ENCODE data around the gene PCCA.

PCCA gene

GRCh38 chr13:100349594-100349993, 260.7 kb downstream of the PCCA start (continued):
- TF ChIP-seq ZNF70 (CRISPR knock-in tag; IDR thresholded peaks at IDR 0.05), result no peak
- TF ChIP-seq CREB5 (CRISPR knock-in tag; IDR thresholded peaks at IDR 0.05; ENCODE audit: low read depth), result no peak
- no peak for TF ChIP-seq BACH2 (CRISPR knock-in tag; IDR thresholded peaks at IDR 0.05; ENCODE audit: borderline replicate concordance)
- TF ChIP-seq ARNTL (CRISPR knock-in tag; IDR thresholded peaks at IDR 0.05; ENCODE audit: borderline replicate concordance, low read depth), result no peak
- no peak for TF ChIP-seq ESRRG (CRISPR knock-in tag; IDR thresholded peaks at IDR 0.05)
- TF ChIP-seq RARB (CRISPR knock-in tag; IDR thresholded peaks at IDR 0.05), result no peak
- no peak for TF ChIP-seq TOX (CRISPR knock-in tag; IDR thresholded peaks at IDR 0.05; ENCODE audit: borderline replicate concordance)

DNA sequence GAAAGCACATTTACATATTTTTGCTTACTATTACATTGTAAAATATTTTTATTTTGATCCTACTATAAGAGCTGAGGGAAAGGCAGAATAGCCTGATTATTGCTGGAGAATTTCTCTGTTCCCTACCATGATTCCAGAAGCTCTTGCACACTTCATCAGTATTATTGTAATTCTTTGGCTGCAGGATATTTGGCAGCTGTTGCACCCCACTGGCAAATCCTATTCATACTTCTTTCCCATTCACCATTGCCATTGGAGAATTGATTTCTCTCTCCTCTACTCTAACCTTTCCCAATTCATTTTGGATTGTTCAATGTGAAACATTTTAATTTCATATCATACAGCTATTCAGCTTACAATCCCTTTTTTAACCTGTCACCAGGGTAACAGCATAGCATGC, 261.7 kb downstream of the PCCA start:
- TF ChIP-seq PATZ1 (CRISPR knock-in tag; IDR thresholded peaks at IDR 0.05; ENCODE audit: borderline replicate concordance) (no peak), TOX (CRISPR knock-in tag; IDR thresholded peaks at IDR 0.05; ENCODE audit: borderline replicate concordance) (no peak), TSHZ2 (CRISPR knock-in tag; IDR thresholded peaks at IDR 0.05) (no peak), GLIS3 (CRISPR knock-in tag; IDR thresholded peaks at IDR 0.05) (no peak), SNAI2 (CRISPR knock-in tag; IDR thresholded peaks at IDR 0.05) (no peak), ISL1 (CRISPR knock-in tag; IDR thresholded peaks at IDR 0.05) (no peak), TCF4 (CRISPR knock-in tag; IDR thresholded peaks at IDR 0.05; ENCODE audit: borderline replicate concordance) (no peak), RARB (CRISPR knock-in tag; IDR thresholded peaks at IDR 0.05) (no peak), ZNF8 (CRISPR knock-in tag; IDR thresholded peaks at IDR 0.05) (no peak), ZFP3 (CRISPR knock-in tag; IDR thresholded peaks at IDR 0.05) (no peak), ZNF565 (CRISPR knock-in tag; conservative IDR thresholded peaks at IDR 0.05; ENCODE audit: low read depth) (no peak), ARNTL (CRISPR knock-in tag; IDR thresholded peaks at IDR 0.05; ENCODE audit: borderline replicate concordance, low read depth) (no peak), ZC3H10 (CRISPR knock-in tag; IDR thresholded peaks at IDR 0.05) (no peak), CREB5 (CRISPR knock-in tag; IDR thresholded peaks at IDR 0.05; ENCODE audit: low read depth) (no peak)
- TF ChIP-seq, protein P1, sequence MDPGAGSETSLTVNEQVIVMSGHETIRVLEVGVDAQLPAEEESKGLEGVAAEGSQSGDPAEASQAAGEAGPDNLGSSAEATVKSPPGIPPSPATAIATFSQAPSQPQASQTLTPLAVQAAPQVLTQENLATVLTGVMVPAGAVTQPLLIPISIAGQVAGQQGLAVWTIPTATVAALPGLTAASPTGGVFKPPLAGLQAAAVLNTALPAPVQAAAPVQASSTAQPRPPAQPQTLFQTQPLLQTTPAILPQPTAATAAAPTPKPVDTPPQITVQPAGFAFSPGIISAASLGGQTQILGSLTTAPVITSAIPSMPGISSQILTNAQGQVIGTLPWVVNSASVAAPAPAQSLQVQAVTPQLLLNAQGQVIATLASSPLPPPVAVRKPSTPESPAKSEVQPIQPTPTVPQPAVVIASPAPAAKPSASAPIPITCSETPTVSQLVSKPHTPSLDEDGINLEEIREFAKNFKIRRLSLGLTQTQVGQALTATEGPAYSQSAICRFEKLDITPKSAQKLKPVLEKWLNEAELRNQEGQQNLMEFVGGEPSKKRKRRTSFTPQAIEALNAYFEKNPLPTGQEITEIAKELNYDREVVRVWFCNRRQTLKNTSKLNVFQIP (CRISPR knock-in tag; IDR thresholded peaks at IDR 0.05; ENCODE audit: borderline replicate concordance, low read depth), result no peak

GRCh38 chr13:100356426-100356825, 267.5 kb downstream of the PCCA start:
- no peak for ATAC-seq
- TF ChIP-seq ISL1 (CRISPR knock-in tag; IDR thresholded peaks at IDR 0.05) (no peak), ZFP3 (CRISPR knock-in tag; IDR thresholded peaks at IDR 0.05) (no peak), ZNF70 (CRISPR knock-in tag; IDR thresholded peaks at IDR 0.05) (no peak), GLIS3 (CRISPR knock-in tag; IDR thresholded peaks at IDR 0.05) (no peak), TCF4 (CRISPR knock-in tag; IDR thresholded peaks at IDR 0.05; ENCODE audit: borderline replicate concordance) (no peak), TSHZ2 (CRISPR knock-in tag; IDR thresholded peaks at IDR 0.05) (no peak), PPARA (CRISPR knock-in tag; IDR thresholded peaks at IDR 0.05; ENCODE audit: borderline replicate concordance) (no peak)
- TF ChIP-seq, protein P1 (CRISPR knock-in tag; IDR thresholded peaks at IDR 0.05; ENCODE audit: borderline replicate concordance, low read depth), result no peak

More for the DNA sequence above, 261.7 kb downstream of the PCCA start:
- ATAC-seq, result no peak

Data from SK-N-SH treated with all-trans-retinoic acid at 6 μM for 48 hours (cell line).